HG02870 (cell line): Measurements from ENCODE around the gene KCNMB4.

ENCODE experiments used
- ATAC-seq: cut with Tn5 transposase; IDR thresholded peaks from one replicate; pipeline ENCODE4 v1.9.1; 2021; ENCODE audit warnings: mild to moderate bottlenecking, moderate library complexity; ENCODE audit not compliant: unreplicated experiment

The KCNMB4 gene

GRCh38 chr12:70430400-70430799, 64.3 kb downstream of the KCNMB4 start:
- no peak for ATAC-seq

DNA sequence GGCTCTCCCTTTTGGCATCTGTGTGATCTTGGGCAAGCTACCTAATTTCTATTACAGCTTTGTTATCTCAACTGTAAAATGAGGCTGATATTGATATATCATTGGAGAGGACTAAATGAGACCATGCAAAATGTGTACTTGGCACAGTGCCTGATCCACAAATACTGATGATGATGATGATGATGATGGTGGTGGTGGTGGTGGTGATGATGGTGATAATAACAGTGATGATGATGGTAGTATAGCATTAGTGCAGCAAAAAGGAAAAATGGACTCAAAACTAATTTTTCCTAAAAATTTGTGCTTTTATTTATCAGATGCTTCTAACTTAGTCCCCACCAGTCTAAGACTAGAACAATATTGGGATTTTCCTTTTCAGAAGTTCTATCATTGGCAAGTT, 70.7 kb downstream of the KCNMB4 start:
- no peak for ATAC-seq

DNA sequence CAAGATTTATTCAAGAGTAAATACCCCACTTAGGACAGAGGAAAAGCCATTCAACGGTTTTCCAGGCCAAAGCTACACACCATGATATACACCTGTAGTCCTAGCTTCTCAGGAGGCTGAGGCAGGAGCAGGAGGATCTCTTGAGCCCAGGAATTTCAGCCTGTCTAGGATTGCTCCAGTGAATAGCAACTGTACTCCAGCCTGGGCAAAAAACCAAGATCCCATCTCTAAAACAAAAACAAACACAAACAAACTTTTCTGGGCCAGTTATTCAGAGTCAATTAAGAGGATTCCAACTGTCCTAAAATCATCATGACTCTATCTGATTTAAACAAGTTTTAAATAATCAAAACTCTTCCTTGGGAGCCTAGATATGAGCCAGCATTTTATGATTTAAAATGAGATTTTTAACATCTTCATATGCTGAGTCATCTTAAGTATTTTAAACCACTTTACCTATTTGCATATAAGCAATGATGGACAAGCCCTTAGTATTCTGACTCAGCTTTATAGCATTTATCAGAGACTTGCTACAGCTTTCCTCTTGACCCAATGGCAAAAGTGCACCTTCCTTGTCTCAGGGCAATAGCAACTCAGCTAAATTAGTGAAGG, 77.1 kb downstream of the KCNMB4 start:
- no peak for ATAC-seq

- ATAC-seq, result no peak
These were observed 78.8 kb downstream of the KCNMB4 start for GRCh38 chr12:70444903-70445302.

DNA sequence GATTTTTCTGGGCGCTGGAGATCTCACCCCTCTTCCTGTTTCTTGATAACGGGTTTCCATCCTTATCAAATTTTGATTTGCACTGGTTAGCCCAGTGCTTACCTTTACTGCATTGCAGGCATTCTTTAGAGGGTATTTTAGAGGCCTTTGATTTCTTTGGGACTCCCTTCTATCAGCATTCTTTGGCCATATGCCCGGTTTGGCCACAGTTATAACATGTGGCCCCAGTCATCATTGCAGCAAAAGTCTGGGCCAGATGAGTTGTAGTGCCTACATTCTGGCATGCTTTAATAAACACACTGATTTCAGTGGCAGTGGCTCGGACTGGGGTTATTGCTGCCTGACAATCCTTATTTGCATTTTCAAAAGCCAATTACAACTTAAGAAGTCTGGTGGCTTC, 82.3 kb downstream of the KCNMB4 start:
- ATAC-seq, result no peak

DNA sequence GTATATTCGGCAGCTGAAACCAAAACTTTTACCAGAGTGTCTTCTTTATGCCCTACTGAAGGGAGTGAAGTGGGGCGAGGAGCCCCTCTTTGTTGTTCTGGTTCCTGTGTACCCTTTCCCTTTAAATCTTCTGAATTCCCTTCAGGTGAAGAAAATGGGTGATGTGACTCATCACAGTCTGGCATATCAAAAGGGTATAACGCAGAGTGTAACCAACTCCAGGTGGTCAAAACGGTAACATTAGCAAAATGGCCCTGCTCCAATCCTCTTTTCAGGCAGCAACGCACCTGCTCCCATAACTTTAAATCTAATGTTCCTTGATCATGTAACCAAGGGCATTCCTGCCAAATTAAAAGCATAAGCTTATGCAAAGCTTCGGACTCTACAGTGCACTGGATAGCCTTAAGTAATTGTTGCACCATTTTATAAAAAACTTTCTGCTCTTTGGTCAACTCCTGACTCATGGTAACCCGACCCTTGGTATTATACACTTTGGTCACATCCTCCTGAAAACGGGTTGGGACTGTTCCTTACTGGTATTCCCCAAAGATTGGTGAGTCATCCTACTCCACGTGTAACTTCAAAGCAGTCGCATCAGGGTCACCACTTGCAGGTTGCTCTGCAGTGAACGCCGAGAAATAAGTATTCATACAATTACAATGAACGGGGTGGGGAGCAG, 83.1 kb downstream of the KCNMB4 start:
- no peak for ATAC-seq

DNA sequence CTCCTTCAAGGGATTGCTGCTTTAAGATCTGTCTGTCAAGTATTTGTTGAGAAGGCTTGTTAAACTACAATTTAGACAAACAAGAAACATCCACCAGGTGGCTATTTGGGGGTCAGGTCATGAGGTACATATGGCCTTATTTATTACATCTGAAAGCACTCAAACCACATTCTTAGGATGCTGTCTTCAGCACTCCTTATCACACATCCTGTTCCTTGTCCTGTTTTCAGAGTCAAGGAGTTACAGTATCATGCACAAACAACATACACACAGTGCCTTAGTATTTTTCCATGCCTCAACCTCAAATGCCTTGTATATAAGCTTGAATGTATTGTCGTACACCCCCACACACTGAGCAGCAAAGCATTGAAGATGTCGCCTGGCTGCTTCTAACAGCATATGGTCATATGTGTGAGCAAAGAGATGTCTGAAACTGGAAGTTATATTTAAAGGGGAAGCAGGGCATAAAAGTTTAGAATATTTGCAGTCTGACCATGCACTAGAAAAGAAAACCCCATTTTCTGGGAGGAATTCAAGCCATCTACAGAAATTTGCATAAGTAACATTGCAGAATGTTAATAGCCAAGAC, 83.8 kb downstream of the KCNMB4 start:
- no peak for ATAC-seq

DNA sequence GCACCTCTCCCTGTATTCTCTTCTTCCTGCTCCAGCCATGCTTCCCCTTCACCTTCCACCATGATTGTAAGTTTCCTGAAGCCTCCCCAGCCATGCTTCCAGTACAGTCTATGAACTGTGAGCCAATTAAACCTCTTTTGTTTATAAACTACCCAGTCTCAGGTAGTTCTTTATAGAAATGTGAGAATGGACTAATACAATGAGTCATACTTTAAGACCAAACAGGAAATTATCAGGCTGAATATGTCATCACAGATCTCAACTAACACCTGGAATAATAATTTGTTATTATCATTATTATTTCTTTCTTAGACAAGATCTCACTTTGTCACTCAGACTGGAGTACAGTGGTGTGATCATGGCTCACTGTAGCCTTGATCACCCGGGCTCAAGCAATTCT, 85.4 kb downstream of the KCNMB4 start:
- ATAC-seq, result no peak

GRCh38 chr12:70456953-70457352, 90.9 kb downstream of the KCNMB4 start:
- no peak for ATAC-seq

GRCh38 chr12:70459786-70460185, 93.7 kb downstream of the KCNMB4 start:
- ATAC-seq, result no peak

GRCh38 chr12:70463997-70464396, 97.9 kb downstream of the KCNMB4 start:
- ATAC-seq, result no peak

- no peak for ATAC-seq
These were observed 100.7 kb downstream of the KCNMB4 start for GRCh38 chr12:70466753-70467152.

- no peak for ATAC-seq
These were observed 101.4 kb downstream of the KCNMB4 start for GRCh38 chr12:70467476-70467875.

DNA sequence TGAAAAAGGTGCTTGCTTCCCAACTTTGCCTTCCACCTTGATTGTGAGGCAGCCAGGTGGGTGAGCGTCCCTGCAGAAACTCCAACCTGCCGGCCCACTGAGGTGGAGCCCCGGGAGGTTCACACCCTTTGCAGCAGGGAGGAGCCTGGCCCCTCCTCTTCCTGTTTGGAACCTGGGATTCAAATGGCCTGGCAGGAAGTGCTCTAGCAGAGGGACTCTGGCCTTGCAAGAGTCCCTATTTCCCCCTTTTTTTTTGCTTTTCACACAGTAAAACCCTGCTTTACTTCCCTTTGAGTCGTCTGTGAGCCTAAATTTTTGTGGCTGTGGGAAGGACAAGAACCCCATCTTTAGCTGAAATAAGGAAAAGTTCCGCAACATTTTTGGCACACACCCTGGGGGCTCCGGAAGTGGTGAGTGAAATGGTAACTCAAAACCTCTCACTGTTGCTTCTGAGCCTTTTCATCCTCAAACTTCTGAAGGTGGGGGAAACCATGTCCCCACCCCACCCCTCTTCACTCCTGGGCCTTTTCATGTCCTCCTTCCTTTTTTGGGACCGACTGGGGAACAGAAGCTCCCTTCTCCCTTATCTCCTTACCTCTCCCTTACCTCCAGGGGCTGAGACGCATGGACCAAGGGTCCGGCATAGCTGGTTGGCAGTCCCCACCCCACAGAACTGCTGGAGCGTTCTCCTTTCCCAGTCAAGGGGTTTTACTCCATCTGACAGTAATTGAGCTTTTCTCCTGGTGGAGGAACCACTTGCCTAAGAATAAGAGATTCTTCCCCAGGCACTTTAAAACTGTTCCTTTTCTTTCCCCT, 102.0 kb downstream of the KCNMB4 start:
- no peak for ATAC-seq

DNA sequence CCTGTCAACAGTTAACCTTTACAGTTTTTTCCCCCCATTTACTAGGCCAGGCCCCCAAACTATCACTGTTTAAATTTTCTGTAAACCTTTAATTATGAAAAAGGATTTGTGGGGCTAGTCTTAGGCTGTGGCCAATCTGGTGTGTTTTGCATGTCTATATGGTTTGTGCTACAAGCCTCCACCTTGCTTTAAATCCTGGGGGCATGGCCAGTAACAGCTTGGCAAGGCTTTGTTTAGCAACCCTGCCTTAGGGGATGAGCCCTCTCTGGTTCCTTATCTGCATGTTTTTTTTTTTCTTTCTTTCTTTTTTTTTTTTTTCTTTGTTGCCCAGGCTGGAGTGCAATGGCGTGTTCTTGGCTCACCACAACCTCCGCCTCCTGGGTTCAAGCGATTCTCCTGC, 102.7 kb downstream of the KCNMB4 start:
- no peak for ATAC-seq

DNA sequence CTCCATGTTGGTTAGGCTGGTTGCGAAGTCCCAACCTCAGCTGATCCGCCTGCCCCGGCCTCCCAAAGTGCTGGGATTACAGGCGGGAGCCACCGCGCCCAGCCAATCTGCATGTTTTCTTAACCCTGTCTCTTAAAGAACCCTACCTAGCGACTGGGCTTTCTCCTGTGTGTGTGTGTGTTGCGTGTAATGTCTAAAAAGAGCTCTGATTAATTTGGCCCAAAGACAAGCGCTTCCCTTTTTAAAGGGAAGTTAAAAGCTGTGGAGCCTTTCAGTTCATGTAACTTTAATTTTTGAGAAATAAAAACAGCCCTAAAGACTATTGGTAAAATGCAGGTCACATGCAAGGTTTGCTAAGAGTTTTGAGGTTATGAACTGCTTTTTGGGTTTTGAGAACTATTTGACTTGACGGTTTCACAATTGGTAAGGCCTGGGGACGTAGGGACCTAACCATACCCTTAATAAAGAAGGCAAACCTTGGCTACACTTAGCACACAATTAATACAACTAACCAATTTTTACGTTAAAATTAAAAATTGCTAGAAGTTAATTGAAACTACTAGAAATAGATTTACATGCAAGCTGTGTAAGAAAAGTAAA, 103.2 kb downstream of the KCNMB4 start:
- ATAC-seq, result no peak

DNA sequence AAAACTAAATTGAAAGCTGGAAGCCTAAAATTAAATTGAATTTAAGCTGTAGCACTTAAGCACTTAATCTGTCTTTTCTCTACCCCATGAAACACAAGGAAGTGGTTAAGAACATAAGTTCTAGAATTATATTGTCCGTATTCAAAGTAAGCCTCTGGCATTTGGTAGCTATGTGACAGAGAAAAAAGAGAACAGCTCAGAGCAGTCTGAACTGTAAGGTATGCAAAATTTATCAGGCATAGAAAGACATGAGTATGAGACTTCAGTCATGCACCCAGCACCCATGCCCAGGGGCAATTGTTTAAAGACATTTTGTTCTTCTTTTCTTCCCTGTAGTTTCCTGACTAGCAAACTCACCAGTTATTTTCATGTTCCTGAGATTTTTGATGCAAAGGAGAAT, 116.7 kb downstream of the KCNMB4 start:
- ATAC-seq, result no peak
